Gastrocnemius medialis (tissue), 4 donors: Measurements from ENCODE around the gene CTAGE1.

Source experiments
- CTCF ChIP-seq, 5 experiments: fragments of 450-650 bp in 3 of 5; fragments of 200-600 bp in 2 of 5; sonication (generic) in 2 of 5; IDR thresholded peaks in 4 of 5; conservative IDR thresholded peaks in 1 of 5; 1 replicate in 4 of 5; 2 replicates in 1 of 5; pipeline ENCODE4 v1.5.1; 2016 to 2019; ENCODE audit warnings: antibody characterized with exemption in 5 of 5, mild to moderate bottlenecking in 3 of 5, moderate library complexity in 3 of 5
- POLR2A ChIP-seq, 2 donors: fragments of 450-650 bp; IDR thresholded peaks; one replicate each; pipeline ENCODE4 v1.6.1; 2017; ENCODE audit warnings: antibody characterized with exemption in 2 of 2, mild to moderate bottlenecking in 2 of 2, moderate library complexity in 2 of 2

GRCh38 chr18:22411446-22411845 is 6.3 kb downstream of the CTAGE1 start:
- TF ChIP-seq CTCF (IDR thresholded peaks at IDR 0.05 in 4 of 5, conservative IDR thresholded peaks at IDR 0.05 in 1 of 5) = no peak
- TF ChIP-seq POLR2A (IDR thresholded peaks at IDR 0.05) = no peak
